Small intestine (tissue), 7 donors: Measurements from ENCODE around the gene FBXO10. TPM values are rescaled to one million over a fixed set of nuclear protein-coding genes. Genes with fewer than 3 reads are reported as not detected.
"Not testable (repeated sequence)": the region's sequence is repeated elsewhere in the genome, so short reads cannot be mapped to it uniquely, and the experiment has no call there.

Experiments
- DNase-seq, 2 donors: peaks; one replicate each; pipeline versions ENCODE4 v3.0.0 to v3.0.0-alpha.2; 2013
- FAIRE-seq: peaks from 2 replicates; lab custom pipeline; 2012; peaks lifted over from hg19 to GRCh38; lab: Jason Lieb, UNC
- H3K27ac ChIP-seq, 3 donors: one replicate each; pipeline ENCODE4 v1.5.1; 2013; ENCODE audit warnings: low read length in 2 of 3, mild to moderate bottlenecking in 2 of 3, control low read depth in 1 of 3, inconsistent platforms in 1 of 3, low read depth in 1 of 3, moderate library complexity in 1 of 3
- H3K27me3 ChIP-seq, 3 donors: one replicate each; pipeline ENCODE4 v1.6.1; 2013; ENCODE audit warnings: low read length in 3 of 3, inconsistent platforms in 1 of 3; ENCODE audit not compliant: control insufficient read depth in 3 of 3, insufficient read depth in 3 of 3
- H3K36me3 ChIP-seq, 3 donors: one replicate each; pipeline ENCODE4 v1.6.1; 2013; ENCODE audit warnings: low read length in 3 of 3, inconsistent platforms in 1 of 3, low read depth in 1 of 3, mild to moderate bottlenecking in 1 of 3, moderate library complexity in 1 of 3; ENCODE audit not compliant: control insufficient read depth in 3 of 3, insufficient read depth in 2 of 3
- H3K4me1 ChIP-seq, 3 donors: one replicate each; pipeline ENCODE4 v1.6.1; 2013; ENCODE audit warnings: low read length in 2 of 3, inconsistent platforms in 1 of 3, low read depth in 1 of 3, mild to moderate bottlenecking in 1 of 3, moderate library complexity in 1 of 3; ENCODE audit not compliant: control insufficient read depth in 3 of 3, insufficient read depth in 2 of 3
- H3K4me3 ChIP-seq, 3 donors: one replicate each; pipeline ENCODE4 v1.5.1; 2013; ENCODE audit warnings: low read length in 3 of 3, control low read depth in 1 of 3, inconsistent platforms in 1 of 3, low read depth in 1 of 3, mild to moderate bottlenecking in 1 of 3, moderate library complexity in 1 of 3
- H3K9me3 ChIP-seq, 2 donors: one replicate each; pipeline ENCODE4 v1.6.1; 2013; ENCODE audit warnings: low read depth in 1 of 2, low read length in 1 of 2; ENCODE audit not compliant: control insufficient read depth in 2 of 2, insufficient read depth in 1 of 2
- WGBS, 3 donors: extraction: QIAGEN DNeasy Blood & Tissue Kit; methylation state at CpG; one replicate each; pipeline ENCODE4 v1.1.7; 2013; 5-methylcytosine and 5-hydroxymethylcytosine counted together
- polyA plus RNA-seq, 4 donors: library from polyadenylated mRNA; stranded (reverse) in 3 of 4; unstranded in 1 of 4; fragments of 200-250 nt in 3 of 4; fragments of 120-200 nt in 1 of 4; gene quantifications; one replicate each; pipeline versions ENCODE4 v1.2.1 to v1.2.3, GENCODE V29; 2013
- donor health status: healthy with polysubstance abuse.
- donor health status: control.
- donor health status: control.
- donor health status: Bipolar disorder and iron deficiency.
- donor health status: healthy.

The FBXO10 gene
- polyA plus RNA-seq, 4 donors = 1.4 to 4.4 (median 2.4) TPM

DNA sequence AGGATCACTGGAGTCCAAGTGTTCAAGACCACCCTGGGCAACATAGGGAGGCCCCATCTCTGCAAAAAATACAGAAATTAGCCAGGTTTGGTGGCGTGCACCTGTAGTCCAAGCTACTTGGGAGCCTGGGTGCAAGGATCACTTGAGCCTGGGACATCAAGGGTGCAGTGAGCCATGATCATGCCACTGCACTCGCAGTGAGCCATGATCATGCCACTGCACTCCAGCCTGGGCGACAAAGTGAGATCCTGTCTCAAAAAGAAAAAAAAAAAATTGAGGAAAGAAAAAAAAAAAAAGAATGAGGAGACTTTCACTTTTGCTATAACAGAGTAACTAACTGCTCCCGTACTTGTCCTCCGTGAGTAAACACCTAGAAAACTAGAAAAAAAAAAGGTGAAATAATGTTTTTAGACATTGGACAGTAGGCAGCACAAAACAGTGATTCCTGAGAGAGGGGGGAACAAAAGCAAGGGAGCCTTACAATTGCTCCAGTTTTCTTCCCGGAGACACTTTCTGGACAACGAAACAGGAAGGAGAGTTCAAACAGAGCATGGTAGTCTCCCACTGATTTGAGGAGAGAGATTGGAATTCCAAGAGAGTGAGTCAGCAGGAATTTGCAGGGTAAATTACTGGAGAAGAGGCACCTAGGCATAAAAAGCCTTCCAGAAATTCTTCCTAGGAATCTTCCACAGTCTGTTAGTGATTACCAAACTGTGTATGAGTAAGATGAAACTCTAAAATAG lies 104.1 kb downstream of the FBXO10 start:
- H3K4me3 ChIP-seq = peak overlapping the region in 2 of 3 donors; percentile 31 to 38
- H3K4me1 ChIP-seq = peaks cover 0 to 10% (median 5%) of the 10 kb centered on the region in 3 donors

DNA sequence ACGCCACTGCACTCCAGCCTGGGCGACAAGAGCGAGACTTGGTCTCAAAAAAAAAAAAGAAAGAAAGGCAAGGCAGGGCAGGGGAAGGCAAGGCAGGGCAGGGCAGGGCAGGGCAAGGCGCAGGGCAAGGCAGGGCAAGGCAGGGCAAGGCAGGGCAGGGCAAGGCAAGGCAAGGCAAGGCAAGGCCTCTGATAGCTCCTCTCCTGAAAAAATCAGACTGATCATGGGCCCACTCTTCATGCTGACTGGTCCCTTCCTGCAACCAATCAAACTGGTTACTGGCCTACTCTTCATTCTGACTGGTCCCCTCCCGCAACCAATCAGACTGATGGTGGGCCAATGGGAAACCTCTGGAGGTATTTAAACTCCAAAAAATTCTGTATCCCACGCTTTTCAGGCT lies 107.6 kb downstream of the FBXO10 start:
- FAIRE-seq (no peak), DNase-seq (peak in 1 of 2 donors; percentile 63)
- Histone ChIP-seq H3K9me3 (no peaks in the 10 kb centered on the region), H3K36me3 (no peaks in the 10 kb centered on the region), H3K27ac (no peak overlapping the region), H3K4me3 (no peak overlapping the region), H3K27me3 (no peaks in the 10 kb centered on the region), H3K4me1 (peaks cover 0 to 11% (median 2%) of the 10 kb centered on the region in 3 donors)
- 85 to 87% (median 86%) methylated on average over 6 of the region's 6 CpGs for WGBS, 3 donors

More for the DNA sequence above, 104.1 kb downstream of the FBXO10 start:
- DNase-seq (peak; percentile 70 to 75), FAIRE-seq (no peak)
- no peaks in the 10 kb centered on the region for H3K36me3 ChIP-seq
- no peaks in the 10 kb centered on the region for H3K27me3 ChIP-seq
- 15 to 19% (median 18%) methylated on average over 7 of the region's 7 CpGs for whole genome bisulfite sequencing, 3 donors
- peak overlapping the region; percentile 53 to 78 (median 73) for H3K27ac ChIP-seq
- H3K9me3 ChIP-seq = peaks cover 2 to 6% of the 10 kb centered on the region in 2 donors

DNA sequence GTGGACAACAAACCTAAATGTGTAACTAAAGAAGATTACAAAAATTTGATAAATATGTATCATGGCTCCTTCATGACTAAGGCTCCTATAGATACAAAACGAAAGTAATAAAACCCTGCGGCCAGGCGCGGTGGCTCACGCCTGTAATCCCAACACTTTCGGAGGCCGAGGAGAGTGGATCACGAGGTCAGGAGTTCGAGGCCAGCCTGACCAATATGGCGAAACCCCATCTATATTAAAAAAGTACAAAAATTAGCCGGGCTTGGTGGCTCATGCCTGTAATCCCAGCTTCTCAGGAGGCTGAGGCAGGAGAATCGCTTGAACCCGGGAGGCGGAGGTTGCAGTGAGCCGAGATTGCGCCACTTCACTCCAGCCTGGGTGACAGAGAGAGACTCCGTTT lies 108.7 kb downstream of the FBXO10 start:
- H3K36me3 ChIP-seq, FAIRE-seq, H3K4me3 ChIP-seq, H3K4me1 ChIP-seq, H3K27ac ChIP-seq, H3K27me3 ChIP-seq, H3K9me3 ChIP-seq: not testable (repeated sequence)
- 64 to 85% (median 68%) methylated on average over 16 to 17 of the region's 17 CpGs for WGBS, 3 donors
- DNase-seq = peak in 1 of 2 donors; percentile 52

DNA sequence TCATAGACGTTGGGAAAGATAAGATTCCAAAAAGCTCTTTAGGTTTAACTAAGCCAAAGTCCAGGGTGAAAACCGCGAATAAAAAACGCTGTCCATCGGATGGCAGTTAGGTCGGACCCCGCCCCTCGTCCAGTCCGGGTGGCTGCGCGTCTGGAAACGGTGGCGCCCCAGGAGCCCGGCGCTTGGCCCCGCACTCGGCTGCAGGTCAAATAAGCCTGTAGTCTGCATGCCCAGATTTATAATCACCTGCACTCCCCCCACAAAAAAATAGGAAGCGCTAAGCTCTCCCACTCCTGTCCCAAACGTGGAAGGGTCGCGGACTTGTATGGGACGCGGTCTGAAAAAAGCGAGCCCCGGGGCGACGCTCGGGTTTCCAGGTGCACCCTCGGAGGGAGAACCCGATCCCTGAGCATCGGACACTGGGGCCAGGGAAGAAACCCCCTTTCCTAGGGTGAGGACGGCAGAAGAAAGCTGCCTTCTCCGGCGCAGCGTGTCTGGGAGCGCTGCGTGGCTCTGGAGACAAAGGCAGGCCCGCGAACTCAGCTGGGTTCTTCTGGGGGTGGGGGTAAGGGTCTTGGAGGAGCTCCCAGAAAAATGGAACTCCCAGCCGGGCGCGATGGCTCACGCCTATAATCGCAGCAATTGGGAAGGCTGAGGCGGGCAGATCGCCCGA lies 110.0 kb downstream of the FBXO10 start:
- no peaks in the 10 kb centered on the region for H3K27me3 ChIP-seq
- peak in 1 of 2 donors; percentile 71 for DNase-seq
- peak overlapping the region; percentile 48 to 73 (median 66) for H3K4me3 ChIP-seq
- peak overlapping the region; percentile 72 to 98 (median 95) for H3K27ac ChIP-seq
- H3K36me3 ChIP-seq = peaks cover 0 to 5% (median 0%) of the 10 kb centered on the region in 3 donors
- FAIRE-seq = no peak
- WGBS, 3 donors = 0 to 1% (median 0%) methylated on average over 47 of the region's 47 CpGs
- no peaks in the 10 kb centered on the region for H3K9me3 ChIP-seq
- H3K4me1 ChIP-seq = peaks cover 0 to 9% (median 4%) of the 10 kb centered on the region in 3 donors

DNA sequence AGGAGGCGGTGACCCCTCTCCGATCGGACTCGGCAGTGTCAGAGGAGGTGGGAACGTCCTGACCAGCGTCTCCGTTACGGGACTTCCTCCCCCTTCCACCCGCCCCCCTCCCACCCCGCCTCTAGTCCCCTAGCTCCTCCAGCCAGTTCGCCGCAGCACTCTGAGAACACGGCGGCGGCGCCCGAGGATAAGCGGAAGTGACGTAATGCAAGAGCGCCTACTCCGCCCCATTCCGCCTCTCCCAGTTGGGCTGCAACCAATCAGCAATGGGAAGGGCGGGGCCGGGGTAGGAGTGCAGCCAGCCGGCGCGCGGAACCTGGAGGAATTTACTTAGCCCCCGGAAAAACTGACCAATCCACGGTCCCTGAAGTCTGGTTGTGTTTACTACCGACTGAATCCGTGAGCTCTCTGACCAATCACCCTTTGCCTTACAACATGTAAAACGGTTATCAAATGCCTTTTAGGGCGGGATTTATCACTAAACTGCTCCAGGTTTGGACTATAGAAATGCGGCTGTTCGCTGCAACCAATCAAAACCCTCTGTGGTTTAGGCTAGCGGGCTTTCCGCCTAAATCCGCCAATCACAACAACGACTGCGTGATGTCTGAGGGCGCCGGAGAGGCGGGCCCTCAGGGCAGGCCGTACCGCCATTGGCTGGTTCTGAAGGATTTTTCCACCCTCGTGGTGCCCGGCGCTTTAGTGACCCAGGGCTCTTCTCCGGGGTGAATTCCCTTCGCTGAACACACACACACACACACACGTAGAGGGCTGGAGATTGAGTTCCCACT lies 110.7 kb downstream of the FBXO10 start, which contains the start of gene ZBTB5:
ZBTB5 (minus strand) TSS at position 202 of the 788 bp plus-strand sequence. CDS start 22,899 bp downstream, outside the sequence.
- WGBS, 3 donors = 0 to 1% (median 0%) methylated on average over 46 to 52 of the region's 52 CpGs
- Histone ChIP-seq H3K27ac (peak within 1 kb of the TSS; percentile 75 to 98 (median 98)), H3K4me3 (peak within 1 kb of the TSS; percentile 75 to 94 (median 81)), H3K9me3 (no peaks in the 10 kb centered on the region), H3K27me3 (no peaks in the 10 kb centered on the region), H3K36me3 (peaks cover 0 to 5% (median 0%) of the 10 kb centered on the region in 3 donors), H3K4me1 (peaks cover 0 to 9% (median 4%) of the 10 kb centered on the region in 3 donors)
- FAIRE-seq (peak; percentile 84), DNase-seq (peak; percentile 99 to 100)

DNA sequence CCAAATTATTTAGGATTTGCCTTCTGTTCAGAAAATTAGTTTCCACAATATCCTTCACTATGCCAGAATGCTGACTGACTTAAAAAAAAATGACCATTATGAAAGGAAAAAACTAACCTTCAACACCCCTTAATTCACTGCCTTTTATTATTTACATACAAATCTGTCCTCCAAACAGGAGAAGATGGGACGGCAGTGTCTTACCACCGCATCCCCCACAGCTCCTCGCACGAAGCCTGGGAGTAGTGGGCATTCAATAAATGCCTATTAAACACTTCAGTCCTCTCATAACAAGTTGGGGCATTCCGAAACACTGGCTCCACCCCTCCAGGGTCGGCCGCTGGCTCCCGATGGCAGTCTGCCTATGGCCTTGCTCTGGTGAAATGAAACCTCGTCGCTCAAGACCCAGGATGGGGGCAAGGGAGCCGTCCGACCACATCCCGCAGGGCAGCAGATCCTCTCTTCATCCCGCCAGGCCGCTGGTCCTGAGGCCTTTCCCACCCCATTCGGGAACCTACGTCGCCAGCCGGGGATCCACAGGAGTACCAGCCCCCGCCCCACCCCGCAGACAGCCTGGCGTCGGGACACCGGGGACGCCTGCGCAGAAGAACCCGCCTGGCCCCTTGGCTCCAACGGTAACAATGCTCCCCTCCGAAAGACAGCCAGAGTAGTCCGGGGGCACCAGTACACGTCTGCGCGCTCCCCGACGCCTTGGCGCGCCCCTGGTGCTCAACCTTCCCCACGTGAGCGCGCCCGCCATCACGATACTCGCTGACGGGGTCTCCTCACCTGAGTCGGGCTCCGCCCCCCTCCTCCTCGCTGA lies 111.5 kb downstream of the FBXO10 start:
- Histone ChIP-seq H3K27ac (peak overlapping the region; percentile 75 to 98 (median 98)), H3K36me3 (peaks cover 0 to 10% (median 0%) of the 10 kb centered on the region in 3 donors), H3K27me3 (no peaks in the 10 kb centered on the region), H3K4me3 (peak overlapping the region; percentile 75 to 94 (median 81)), H3K9me3 (no peaks in the 10 kb centered on the region), H3K4me1 (peaks cover 0 to 9% (median 4%) of the 10 kb centered on the region in 3 donors)
- WGBS, 3 donors = 0% methylated on average over 37 to 47 of the region's 47 CpGs
- DNase-seq = peak; percentile 76 to 91
- no peak for FAIRE-seq

DNA sequence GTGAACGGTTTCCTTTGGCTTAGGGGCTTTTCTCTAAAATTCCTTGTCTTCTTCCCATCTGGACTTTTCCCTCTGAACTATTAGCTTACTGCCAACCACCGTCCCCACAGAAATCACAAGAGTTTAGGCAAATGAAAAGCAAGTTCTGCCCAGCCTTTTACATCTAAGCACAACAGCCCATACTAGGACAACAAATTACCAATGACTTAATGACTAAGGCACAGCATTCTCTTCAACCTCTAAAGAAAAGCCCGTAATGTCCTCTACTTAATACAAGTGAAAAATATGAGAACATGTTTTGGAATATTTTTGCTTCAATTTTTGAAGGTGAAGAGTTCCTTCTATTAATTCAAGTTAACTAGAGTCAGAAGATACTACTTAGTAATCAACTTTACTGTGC lies 112.2 kb downstream of the FBXO10 start:
- no peak overlapping the region for H3K27ac ChIP-seq
- H3K4me1 ChIP-seq = peaks cover 0 to 9% (median 4%) of the 10 kb centered on the region in 3 donors
- 20 to 28% (median 26%) methylated on average over 3 of the region's 3 CpGs for WGBS, 3 donors
- H3K9me3 ChIP-seq = no peaks in the 10 kb centered on the region
- peaks cover 0 to 10% (median 0%) of the 10 kb centered on the region in 3 donors for H3K36me3 ChIP-seq
- no peak for FAIRE-seq
- H3K4me3 ChIP-seq = peak overlapping the region in 2 of 3 donors; percentile 81 to 94
- DNase-seq = no peak
- H3K27me3 ChIP-seq = no peaks in the 10 kb centered on the region
